NCI-H2196 treated with DMSO at 0.1 percent for 48 hours (cell line): Measurements from ENCODE around the gene RXRB.

ENCODE experiments used
- DNase-seq: peaks from one replicate; lab custom pipeline; 2025; ENCODE audit not compliant: unreplicated experiment; lab: John Stamatoyannopoulos, UW

The RXRB gene

DNA sequence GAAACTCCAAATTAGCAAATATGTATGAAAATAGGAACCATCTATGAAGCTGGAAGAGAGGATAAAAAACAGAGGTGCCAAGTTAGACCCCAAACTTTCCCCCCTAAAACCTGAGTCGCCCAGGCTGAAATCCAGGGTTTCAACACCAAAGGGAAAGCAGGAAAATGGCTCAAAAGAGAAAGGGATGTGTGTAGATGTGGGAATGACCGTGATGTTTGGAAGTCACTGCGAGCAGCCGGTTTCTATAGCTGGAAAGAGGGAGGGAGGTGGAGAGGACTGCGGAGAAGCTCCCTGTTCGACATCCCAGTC, 12.3 kb upstream of the RXRB start:
- DNase-seq, result no peak

DNA sequence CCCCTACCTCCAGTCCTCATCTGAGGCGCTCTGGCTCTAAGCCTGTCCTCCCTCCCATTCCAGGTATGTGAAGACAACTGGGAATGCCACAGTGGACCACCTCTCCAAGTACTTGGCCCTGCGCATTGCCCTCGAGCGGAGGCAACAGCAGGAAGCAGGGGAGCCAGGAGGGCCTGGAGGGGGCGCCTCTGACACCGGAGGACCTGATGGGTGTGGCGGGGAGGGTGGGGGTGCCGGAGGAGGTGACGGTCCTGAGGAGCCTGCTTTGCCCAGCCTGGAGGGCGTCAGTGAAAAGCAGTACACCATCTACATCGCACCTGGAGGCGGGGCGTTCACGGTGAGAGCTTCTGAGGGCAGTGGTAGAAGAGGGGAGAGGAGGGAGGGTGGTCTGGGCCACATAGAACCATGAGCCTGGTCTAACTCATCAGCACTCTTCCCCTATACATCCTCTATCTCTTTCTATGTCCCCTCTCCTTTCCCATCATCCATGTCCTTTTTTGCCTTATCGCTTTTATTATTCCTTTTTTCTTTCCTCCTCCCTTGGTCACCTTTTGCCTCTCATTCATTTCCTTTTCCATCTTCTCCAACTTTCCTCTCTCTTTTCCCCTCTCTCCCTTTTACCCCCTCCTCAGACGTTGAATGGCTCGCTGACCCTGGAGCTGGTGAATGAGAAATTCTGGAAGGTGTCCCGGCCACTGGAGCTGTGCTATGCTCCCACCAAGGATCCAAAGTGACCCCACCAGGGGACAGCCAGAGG, 11.4 kb upstream of the RXRB start:
- no peak for DNase-seq

GRCh38 chr6:33211136-33211535, 10.7 kb upstream of the RXRB start:
- DNase-seq, result no peak

GRCh38 chr6:33209856-33210255, 9.4 kb upstream of the RXRB start:
- DNase-seq, result no peak

DNA sequence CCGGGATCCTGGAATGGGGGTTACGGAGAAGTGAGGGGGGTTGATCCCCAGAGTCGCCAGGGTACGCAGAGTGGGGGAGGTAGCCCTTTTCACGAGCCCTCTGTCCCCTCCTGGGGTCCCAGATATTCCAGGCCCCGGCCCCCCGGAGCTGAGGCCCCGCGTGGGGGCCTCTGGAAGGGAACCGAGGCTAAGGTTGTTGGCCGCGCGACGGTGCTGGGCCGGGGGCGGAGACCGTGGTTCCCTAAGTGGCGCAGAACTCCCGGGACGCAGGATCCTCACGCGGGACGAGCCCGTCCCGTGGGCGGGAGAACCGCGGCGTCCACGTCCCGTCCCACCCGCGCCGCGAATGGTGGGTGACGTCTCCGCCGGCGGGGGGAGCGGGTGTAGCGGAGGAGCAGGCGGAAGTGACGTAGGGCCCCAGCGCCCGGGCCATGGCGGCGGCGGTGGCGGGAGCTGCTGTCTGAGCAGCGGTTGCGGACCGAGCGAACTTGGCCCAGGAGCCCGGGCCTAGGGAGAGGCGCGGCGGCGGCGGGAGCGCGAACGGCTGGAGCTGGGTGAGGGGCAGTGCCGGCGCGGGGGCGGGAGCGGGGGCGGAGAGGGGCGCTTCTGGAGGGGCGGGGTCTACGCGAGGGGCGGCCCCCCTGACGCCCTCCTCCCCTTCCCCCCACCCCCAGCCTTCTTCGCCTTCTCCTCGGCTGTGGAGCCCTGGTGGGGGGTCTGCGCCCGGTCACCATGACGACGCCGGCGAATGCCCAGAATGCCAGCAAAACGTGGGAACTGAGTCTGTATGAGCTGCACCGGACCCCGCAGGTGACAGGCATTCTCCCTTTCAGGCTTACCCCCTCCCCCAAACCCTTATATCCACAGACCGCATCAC, 7.9 kb upstream of the RXRB start, which contains the start of gene RING1:
Gene RING1 (plus strand): TSS at position 410 of the 877 bp plus-strand sequence. CDS start 323 bp downstream, at position 733.
- peak; percentile 75 for DNase-seq

DNA sequence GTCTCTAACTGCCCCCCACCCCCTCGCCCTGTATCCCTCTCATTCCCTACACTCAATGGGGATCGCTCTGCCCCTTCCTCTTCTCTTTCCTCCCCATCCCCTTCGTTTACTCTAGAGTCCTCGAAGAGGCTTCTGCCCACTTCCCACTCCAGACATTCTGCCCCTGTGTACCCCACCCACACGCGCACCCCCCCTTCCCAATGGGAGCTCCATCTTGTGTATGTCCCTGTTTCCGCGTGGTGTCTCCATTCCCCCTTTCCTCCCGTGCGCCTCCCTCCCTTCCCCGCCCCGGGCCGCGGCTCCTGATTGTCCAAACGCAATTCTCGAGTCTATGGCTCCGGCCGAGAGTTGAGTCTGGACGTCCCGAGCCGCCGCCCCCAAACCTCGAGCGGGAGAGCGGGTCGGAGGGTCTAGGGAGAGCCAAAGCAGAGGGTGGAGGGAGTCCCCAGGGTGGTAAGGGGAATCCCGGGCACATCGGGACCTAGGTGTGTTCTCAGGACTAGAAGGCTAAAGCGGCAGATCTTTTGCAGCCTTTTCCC, 7.2 kb upstream of the RXRB start:
- no peak for DNase-seq

- no peak for DNase-seq
Observed at GRCh38 chr6:33206864-33207551, 6.5 kb upstream of the RXRB start.

GRCh38 chr6:33206027-33206863, 5.8 kb upstream of the RXRB start:
- DNase-seq, result no peak

- no peak for DNase-seq
Observed at GRCh38 chr6:33205191-33206026, 4.9 kb upstream of the RXRB start.

- peak; percentile 95 for DNase-seq
Observed at GRCh38 chr6:33204415-33205190, 4.1 kb upstream of the RXRB start, which contains the start of gene HSD17B8. Gene HSD17B8, plus strand, starts transcription at chr6:33204655. Its CDS starts 14 bp downstream, at chr6:33204669.

- DNase-seq, result no peak
Observed at GRCh38 chr6:33204165-33204414, 3.6 kb upstream of the RXRB start.

GRCh38 chr6:33203443-33204164, 3.1 kb upstream of the RXRB start:
- DNase-seq, result no peak

- no peak for DNase-seq
Observed at GRCh38 chr6:33202799-33203198, 2.3 kb upstream of the RXRB start.

GRCh38 chr6:33201935-33202334, 1.5 kb upstream of the RXRB start:
- no peak for DNase-seq

GRCh38 chr6:33201147-33201545, 681 bp upstream of the RXRB start:
- no peak for DNase-seq

GRCh38 chr6:33199687-33200218, 712 bp downstream of the RXRB start:
- peak; percentile 87 for DNase-seq

DNA sequence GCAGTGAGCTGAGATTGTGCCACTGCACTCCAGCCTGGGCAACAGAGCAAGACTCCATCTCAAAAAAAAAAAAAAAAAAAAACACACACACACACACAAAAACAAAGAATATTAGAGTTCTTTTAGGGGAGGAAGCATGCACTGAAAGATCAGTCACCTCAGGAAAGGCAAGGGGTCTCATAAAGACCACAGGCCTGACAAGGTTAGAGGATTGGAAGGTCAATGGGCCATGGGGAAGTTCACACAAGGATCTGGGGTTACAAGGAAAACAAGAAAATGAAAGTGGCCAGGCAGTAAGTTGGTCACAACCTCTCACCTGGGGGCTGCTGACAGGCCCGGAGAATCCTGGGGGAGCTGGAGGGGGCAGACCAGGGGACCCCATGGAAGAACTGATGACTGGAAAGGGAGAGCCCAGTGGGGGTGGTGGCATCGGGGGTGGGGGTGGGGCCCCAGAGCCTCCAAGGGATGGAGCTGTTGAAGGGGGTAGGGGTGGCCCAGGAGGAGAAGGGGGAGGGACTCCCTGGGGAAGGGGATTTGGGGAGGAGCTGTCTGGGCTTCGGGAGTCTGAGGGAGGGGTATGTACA, 1.5 kb downstream of the RXRB start:
- no peak for DNase-seq
